Neural cell (in vitro differentiated cells): ENCODE measurements around the gene ESPN.

ENCODE experiments used
- CTCF ChIP-seq: fragments of 450-650 bp; IDR thresholded peaks from 2 replicates; pipeline ENCODE4 v1.5.1; 2014; ENCODE audit warnings: antibody characterized with exemption, mild to moderate bottlenecking, moderate library complexity; ENCODE audit not compliant: poor library complexity, severe bottlenecking
- EP300 ChIP-seq: fragments of 450-650 bp; conservative IDR thresholded peaks from 2 replicates; pipeline ENCODE4 v1.6.1; 2014; ENCODE audit warnings: antibody characterized with exemption, mild to moderate bottlenecking, moderate library complexity; ENCODE audit not compliant: poor library complexity, severe bottlenecking
- TAF1 ChIP-seq: IDR thresholded peaks from 2 replicates; pipeline ENCODE4 v1.6.1; 2012; ENCODE audit warnings: low read depth

GRCh38 chr1:6416295-6416656, 8.3 kb upstream of the ESPN start:
- TF ChIP-seq EP300, result no peak
- TF ChIP-seq TAF1, result no peak
- TF ChIP-seq CTCF, result no peak
